GM19455 (cell line): ENCODE measurements around the gene PRR14.

Source experiments
- ATAC-seq: cut with Tn5 transposase; IDR thresholded peaks from one replicate; pipeline ENCODE4 v1.9.1; 2021; ENCODE audit not compliant: unreplicated experiment

Gene PRR14

GRCh38 chr16:30650369-30651123 lies at the start of gene PRR14:
Gene PRR14, plus strand, starts transcription at chr16:30650960. Its CDS starts 686 bp downstream, at chr16:30651646.
- ATAC-seq: peak; percentile 58

DNA sequence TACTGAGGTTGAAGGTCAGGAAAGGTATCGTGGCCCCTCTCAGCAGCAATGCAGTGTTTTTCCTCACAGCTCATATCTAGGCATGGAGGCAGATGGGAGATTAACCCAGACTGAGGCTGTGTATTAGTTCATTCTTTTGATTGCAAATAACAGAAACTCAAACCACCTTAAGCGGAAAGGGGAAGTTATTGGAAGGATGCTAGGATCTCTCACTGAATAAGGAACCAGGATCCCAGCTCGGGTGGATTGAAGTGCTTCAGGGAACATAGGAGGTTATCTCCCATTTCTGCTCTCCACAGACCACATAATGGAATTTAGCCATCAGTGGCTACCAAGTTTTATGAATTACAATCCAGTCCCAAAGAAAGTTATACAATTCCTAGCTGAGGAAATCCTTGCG lies 48.8 kb upstream of the PRR14 start:
- no peak for ATAC-seq

DNA sequence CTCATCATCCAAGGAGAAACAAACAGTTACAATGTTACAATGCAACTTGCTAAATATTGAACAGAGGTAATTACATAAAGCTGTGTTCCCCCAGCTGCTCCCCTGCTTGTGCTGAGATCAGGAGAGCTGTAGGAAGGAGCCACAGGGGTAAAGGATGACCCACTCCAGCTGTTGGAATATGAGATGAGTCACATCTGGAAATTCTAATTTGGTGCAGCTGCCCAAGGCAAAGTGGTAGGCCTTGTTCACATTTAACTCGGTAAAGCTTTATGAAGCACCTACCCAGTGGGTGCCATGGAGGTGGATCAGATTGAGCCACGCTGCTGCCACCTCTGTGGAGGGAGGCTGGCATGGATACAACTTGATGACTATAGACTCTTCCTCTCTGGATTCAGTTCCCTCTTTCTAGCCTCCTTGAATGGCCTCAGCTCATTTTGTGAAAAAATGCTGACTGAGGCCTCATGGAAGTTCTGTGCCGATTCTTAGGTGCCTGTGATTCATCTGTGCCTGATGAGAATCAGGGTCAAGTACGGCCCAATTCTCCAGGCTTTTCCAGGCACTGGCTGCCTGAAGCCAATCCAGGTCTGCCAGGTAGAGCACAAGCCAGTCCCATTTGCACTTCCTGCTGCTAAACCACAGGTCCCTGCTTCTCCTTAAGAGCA lies 48.0 kb upstream of the PRR14 start:
- no peak for ATAC-seq

DNA sequence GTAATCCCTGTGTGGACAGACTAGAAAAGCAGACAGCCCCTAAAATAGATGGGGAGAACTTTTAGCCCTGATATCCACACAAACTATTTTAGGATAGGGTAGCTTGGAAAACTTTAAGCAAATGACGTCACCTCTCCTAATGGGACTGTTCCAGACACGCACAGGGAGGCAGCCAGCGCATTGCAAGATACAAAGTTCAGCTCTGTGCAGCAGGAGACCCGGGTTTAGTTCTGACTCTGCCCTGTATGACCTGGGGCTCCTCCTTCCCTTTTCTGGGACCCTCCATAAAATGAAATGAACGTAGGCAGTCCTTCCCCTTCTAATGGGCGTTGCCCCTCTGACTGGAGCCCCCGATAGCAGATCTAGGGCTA lies 46.8 kb upstream of the PRR14 start:
- no peak for ATAC-seq

- no peak for ATAC-seq
These were observed 46.3 kb upstream of the PRR14 start for GRCh38 chr16:30604316-30604947.

GRCh38 chr16:30605158-30605557 lies 45.6 kb upstream of the PRR14 start:
- ATAC-seq: no peak

GRCh38 chr16:30606004-30606403 lies 44.8 kb upstream of the PRR14 start:
- ATAC-seq: no peak

- peak; percentile 17 for ATAC-seq
These were observed 41.5 kb upstream of the PRR14 start for GRCh38 chr16:30609002-30609925.

- ATAC-seq: peak; percentile 87
These were observed 40.6 kb upstream of the PRR14 start, which contains the start of gene ZNF689 for GRCh38 chr16:30609926-30610839. Gene ZNF689, minus strand, starts transcription at chr16:30610389. Its CDS starts 348 bp downstream, at chr16:30610041.

DNA sequence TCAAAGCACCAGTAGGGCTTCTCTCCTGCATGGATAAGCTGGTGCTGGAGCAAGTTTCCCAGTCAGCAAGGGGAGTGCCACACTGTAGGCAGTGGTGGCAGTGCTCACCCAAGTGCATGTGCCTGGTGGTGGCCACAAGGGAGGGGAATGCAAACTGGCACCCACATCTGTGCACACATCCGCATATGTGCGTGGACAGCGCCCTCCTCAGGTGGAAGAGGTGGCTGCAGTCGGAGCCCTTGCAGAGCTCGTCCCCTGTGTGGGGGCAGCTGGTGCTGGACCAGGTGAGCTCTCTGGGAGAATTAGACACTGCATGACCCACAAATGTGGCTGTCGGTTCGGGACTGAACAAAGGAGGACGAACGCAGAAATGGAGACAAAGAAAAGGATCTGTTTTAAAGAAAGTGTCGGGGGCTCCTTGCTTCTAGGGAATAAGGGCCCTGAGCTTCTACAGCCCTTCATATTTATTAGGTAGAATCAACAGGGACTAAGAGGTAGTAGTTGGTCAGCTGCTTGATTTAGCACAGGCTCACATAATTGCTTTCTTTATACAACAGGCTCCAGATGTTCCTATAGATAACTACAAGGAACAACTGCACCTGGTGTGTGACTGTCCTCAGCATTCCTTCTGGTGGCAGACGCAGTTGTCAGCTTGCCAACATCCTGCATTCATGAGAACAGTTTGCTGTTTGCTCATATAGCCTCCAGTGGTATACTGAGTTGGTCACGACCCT lies 35.2 kb upstream of the PRR14 start:
- ATAC-seq: no peak

GRCh38 chr16:30619202-30619601 lies 31.6 kb upstream of the PRR14 start:
- no peak for ATAC-seq

GRCh38 chr16:30619638-30620037 lies 31.1 kb upstream of the PRR14 start:
- ATAC-seq: no peak

- ATAC-seq: no peak
These were observed 30.6 kb upstream of the PRR14 start for GRCh38 chr16:30620169-30620568.

- ATAC-seq: no peak
These were observed 29.0 kb upstream of the PRR14 start for GRCh38 chr16:30621765-30622164.

DNA sequence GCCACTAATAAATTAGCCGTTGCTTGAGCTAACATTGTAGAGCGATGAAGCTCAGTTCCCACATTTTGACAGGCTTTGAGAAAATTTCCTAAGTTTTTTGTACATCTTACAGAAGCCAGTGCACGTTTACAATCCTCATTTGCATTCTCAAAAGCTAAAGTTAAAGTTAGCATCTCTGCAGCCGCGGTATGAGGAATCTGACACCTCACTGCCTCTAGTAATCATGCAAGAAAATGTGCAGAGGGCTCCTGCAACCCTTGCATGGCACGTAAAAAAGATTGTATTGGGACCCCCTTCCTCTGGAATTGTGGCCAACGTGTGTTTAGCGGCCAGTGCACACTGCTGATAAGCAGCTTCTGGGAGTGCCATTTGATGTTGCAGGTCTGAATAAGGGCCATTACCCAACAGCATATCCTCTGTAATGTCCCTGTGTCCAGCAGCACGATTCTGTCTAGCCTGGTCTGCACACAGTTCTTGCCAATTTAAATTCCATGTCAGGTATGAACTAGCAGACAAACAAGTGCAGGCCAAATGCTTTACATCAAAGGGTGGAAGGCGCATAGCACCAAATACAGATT lies 28.2 kb upstream of the PRR14 start:
- no peak for ATAC-seq

- ATAC-seq: no peak
These were observed 27.1 kb upstream of the PRR14 start for GRCh38 chr16:30623536-30624283.

DNA sequence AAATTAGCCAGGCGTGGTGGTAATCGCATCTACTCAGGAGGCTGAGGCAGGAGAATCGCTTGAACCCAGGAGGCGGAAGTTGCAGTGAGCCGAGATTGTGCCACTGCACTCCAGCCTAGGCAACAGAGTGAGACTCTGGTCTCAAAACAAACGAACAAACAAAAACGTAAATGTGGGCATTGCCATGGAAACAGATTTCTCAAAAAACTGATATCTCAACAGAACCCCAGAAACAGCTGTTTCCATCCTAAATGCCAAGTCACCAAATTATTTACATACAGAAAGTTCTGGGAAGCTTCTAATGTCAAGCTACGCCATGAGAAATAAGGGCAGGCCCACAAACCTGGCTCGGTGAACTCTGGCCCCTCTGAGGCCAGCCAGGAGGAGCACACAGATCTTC lies 24.5 kb upstream of the PRR14 start:
- no peak for ATAC-seq
